Transverse colon (tissue), 4 donors: Measurements from ENCODE around the gene ARID4A. TPM values are rescaled to one million over a fixed set of nuclear protein-coding genes. Genes with fewer than 3 reads are reported as not detected.

Experiments
- DNase-seq: peaks from one replicate; pipeline ENCODE4 v3.0.0-alpha.2; 2019
- H3K27ac ChIP-seq, 4 donors: fragments of 200-600 bp; sonication (generic); 2 replicates each; pipeline ENCODE4 v1.5.1; 2016 to 2018; ENCODE audit warnings: inconsistent platforms in 4 of 4
- H3K27me3 ChIP-seq: fragments of 200-600 bp; sonication (generic); 2 replicates; pipeline ENCODE4 v1.5.1; 2017; ENCODE audit warnings: inconsistent platforms
- H3K36me3 ChIP-seq, 4 donors: fragments of 200-600 bp; sonication (generic); 2 replicates each; pipeline ENCODE4 v1.5.1; 2017 to 2019; ENCODE audit warnings: inconsistent platforms in 4 of 4
- H3K4me1 ChIP-seq, 4 donors: fragments of 200-600 bp; sonication (generic); 2 replicates each; pipeline ENCODE4 v1.5.1; 2017 to 2020; ENCODE audit warnings: inconsistent platforms in 4 of 4
- H3K4me3 ChIP-seq, 4 donors: fragments of 200-600 bp; sonication (generic); 1 replicate in 1 of 4; 2 replicates in 3 of 4; pipeline versions ENCODE4 v1.5.1 to v1.6.1; 2017 to 2019; ENCODE audit warnings: inconsistent platforms in 4 of 4
- H3K9me3 ChIP-seq, 2 donors: fragments of 200-600 bp; sonication (generic); 2 replicates each; pipeline ENCODE4 v1.5.1; 2017 to 2019; ENCODE audit warnings: inconsistent platforms in 2 of 2
- CTCF ChIP-seq, 5 experiments: fragments of 200-600 bp in 3 of 5; fragments of 450-650 bp in 2 of 5; sonication (generic) in 3 of 5; IDR thresholded peaks; 1 replicate in 2 of 5; 2 replicates in 3 of 5; pipeline ENCODE4 v1.5.1; 2016 to 2017; ENCODE audit warnings: antibody characterized with exemption in 5 of 5, inconsistent platforms in 3 of 5, mild to moderate bottlenecking in 2 of 5, moderate library complexity in 1 of 5
- EP300 ChIP-seq: sonication (generic); formaldehyde crosslinking; IDR thresholded peaks from one replicate; pipeline ENCODE4 v1.6.1; 2017; ENCODE audit warnings: antibody characterized with exemption, low read depth
- POLR2A ChIP-seq: fragments of 450-650 bp; IDR thresholded peaks from one replicate; pipeline ENCODE4 v1.6.1; 2016; ENCODE audit warnings: antibody characterized with exemption, mild to moderate bottlenecking, moderate library complexity
- POLR2AphosphoS5 ChIP-seq, 3 donors: sonication (generic); formaldehyde crosslinking; IDR thresholded peaks; one replicate each; pipeline ENCODE4 v1.6.1; 2016; ENCODE audit warnings: antibody characterized with exemption in 3 of 3
- WGBS, 2 donors: methylation state at CpG; one replicate each; pipeline ENCODE4 v1.1.5; 2018; ENCODE audit warnings: low coverage in 1 of 2; 5-methylcytosine and 5-hydroxymethylcytosine counted together
- in situ Hi-C, 4 donors: fragments of 200-750 bp; cut with MboI; loops; one replicate each; pipeline versions ENCODE4 v1.15.0 to v1.15.1; 2017; ENCODE audit warnings: low sequenced_read_pairs in 3 of 4, low pct_ligation_motif_present in 1 of 4, low pct_unique_long_range_greater_than_20kb in 1 of 4
- intact Hi-C: fragments of 100-400 bp; cut with DNase I; formaldehyde crosslinking; loops from one replicate; pipeline ENCODE4 v1.15.1; 2023; ENCODE audit warnings: low total_unique reads
- total RNA-seq, 4 donors: library from RNA; depleted of rRNA; stranded (reverse); fragments of >200 nt; gene quantifications; one replicate each; pipeline ENCODE4 v1.1.0, GENCODE V29; 2016

The ARID4A gene
- total RNA-seq, 4 donors from 2014 or later: 20.6 to 46.4 (median 22.6) TPM

GRCh38 chr14:58281969-58282368, 16.4 kb upstream of the ARID4A start:
- no peak for DNase-seq
- peak overlapping the region; percentile 67 to 81 (median 74) for H3K27ac ChIP-seq
- no peaks in the 10 kb centered on the region for H3K27me3 ChIP-seq
- intact Hi-C loops: loop anchor here (2.0 kb wide), 1 partner anchor 17 kb away; the partner anchor contains the start of gene ARID4A
- peaks cover 0 to 44% (median 18%) of the 10 kb centered on the region in 4 donors for H3K36me3 ChIP-seq
- 41 to 43% methylated on average over 3 of the region's 3 CpGs for WGBS, 2 donors
- H3K4me3 ChIP-seq: no peak overlapping the region
- no peak for TF ChIP-seq POLR2A
- H3K9me3 ChIP-seq: no peaks in the 10 kb centered on the region
- in situ Hi-C loops: no loop called here
- H3K4me1 ChIP-seq: peaks cover 20 to 47% (median 32%) of the 10 kb centered on the region in 4 donors

- H3K27me3 ChIP-seq: no peaks in the 10 kb centered on the region
- TF ChIP-seq CTCF (IDR thresholded peaks at IDR 0.05) (no peak), POLR2A (no peak), EP300 (no peak), POLR2AphosphoS5 (IDR thresholded peaks at IDR 0.05) (no peak)
Observed at GRCh38 chr14:58282925-58283593, 15.3 kb upstream of the ARID4A start.

GRCh38 chr14:58283730-58284129, 14.6 kb upstream of the ARID4A start:
- peaks cover 20 to 54% (median 32%) of the 10 kb centered on the region in 4 donors for H3K4me1 ChIP-seq
- peak overlapping the region in 3 of 4 donors; percentile 8 to 81 (median 67) for H3K27ac ChIP-seq
- H3K27me3 ChIP-seq: no peaks in the 10 kb centered on the region
- no peak for DNase-seq
- no peaks in the 10 kb centered on the region for H3K9me3 ChIP-seq
- no peak overlapping the region for H3K4me3 ChIP-seq
- no peak for TF ChIP-seq POLR2A
- no peak for TF ChIP-seq POLR2AphosphoS5 (IDR thresholded peaks at IDR 0.05)
- no peak for TF ChIP-seq EP300
- TF ChIP-seq CTCF (IDR thresholded peaks at IDR 0.05): no peak
- intact Hi-C loops (no loop called here), in situ Hi-C loops (no loop called here)
- H3K36me3 ChIP-seq: peaks cover 0 to 55% (median 11%) of the 10 kb centered on the region in 4 donors

More at GRCh38 chr14:58282925-58283593, 15.3 kb upstream of the ARID4A start:
- H3K9me3 ChIP-seq: no peaks in the 10 kb centered on the region
- H3K4me1 ChIP-seq: peaks cover 20 to 54% (median 32%) of the 10 kb centered on the region in 4 donors
- DNase-seq: no peak
- H3K27ac ChIP-seq: peak overlapping the region; percentile 67 to 81 (median 74)
- H3K36me3 ChIP-seq: peaks cover 0 to 54% (median 14%) of the 10 kb centered on the region in 4 donors
- no peak overlapping the region for H3K4me3 ChIP-seq
- WGBS, 2 donors: 75 to 80% methylated on average over 4 of the region's 4 CpGs
- intact Hi-C loops: no loop called here
- in situ Hi-C loops: no loop called here

GRCh38 chr14:58285132-58285531, 13.2 kb upstream of the ARID4A start:
- no peak for DNase-seq
- no peak overlapping the region for H3K4me3 ChIP-seq
- peaks cover 0 to 49% (median 12%) of the 10 kb centered on the region in 4 donors for H3K36me3 ChIP-seq
- no peaks in the 10 kb centered on the region for H3K27me3 ChIP-seq
- TF ChIP-seq EP300 (no peak), POLR2A (no peak), POLR2AphosphoS5 (IDR thresholded peaks at IDR 0.05) (no peak), CTCF (IDR thresholded peaks at IDR 0.05) (no peak)
- in situ Hi-C loops (no loop called here), intact Hi-C loops (no loop called here)
- peaks cover 20 to 60% (median 32%) of the 10 kb centered on the region in 4 donors for H3K4me1 ChIP-seq
- no peak overlapping the region for H3K27ac ChIP-seq
- H3K9me3 ChIP-seq: no peaks in the 10 kb centered on the region
- 88 to 93% methylated on average over 2 to 4 of the region's 4 CpGs for WGBS, 2 donors
